ENCODE data around the gene LMBR1L.

GRCh38 chr12:49066120-49066519 lies 44.5 kb downstream of the LMBR1L start:
- no peak for TF ChIP-seq CTCF (conservative IDR thresholded peaks at IDR 0.05; ENCODE audit: low read length)
- TF ChIP-seq EZH2phosphoT487 (IDR thresholded peaks at IDR 0.05; ENCODE audit: borderline replicate concordance, low read depth, low read length): no peak
